GM23338 (cell line): ENCODE results near the gene EPAS1. TPM values are rescaled to one million over a fixed set of nuclear protein-coding genes. Genes with fewer than 3 reads are reported as not detected.

Experiments used
- ATAC-seq: fragments of 200-7000 bp; cut with Tn5 transposase; 3 replicates; pipeline ENCODE4 v1.9.1; 2020
- DNase-seq: peaks from one replicate; pipeline ENCODE4 v3.0.0-alpha.2; 2015; ENCODE audit warnings: low spot score
- H2AFZ ChIP-seq: fragments of 200-600 bp; sonication (generic); 2 replicates; pipeline ENCODE4 v1.8.0; 2016; ENCODE audit warnings: antibody characterized with exemption, mild to moderate bottlenecking, moderate library complexity
- H3F3A ChIP-seq: fragments of 200-600 bp; sonication (generic); replicated peaks from 2 replicates; pipeline ENCODE4 v1.8.0; 2017; ENCODE audit warnings: antibody characterized with exemption, mixed run types, low read depth
- H3K27ac ChIP-seq: fragments of 200-600 bp; sonication (generic); 2 replicates; pipeline ENCODE4 v1.6.1; 2016; ENCODE audit warnings: low read depth
- H3K27me3 ChIP-seq: fragments of 200-600 bp; sonication (generic); 2 replicates; pipeline ENCODE4 v1.8.0; 2016; ENCODE audit warnings: mild to moderate bottlenecking, mixed run types, moderate library complexity; ENCODE audit not compliant: insufficient read depth
- H3K36me3 ChIP-seq: fragments of 200-600 bp; sonication (generic); 2 replicates; pipeline ENCODE4 v1.8.0; 2016; ENCODE audit warnings: mild to moderate bottlenecking; ENCODE audit not compliant: insufficient read depth
- H3K4me1 ChIP-seq: fragments of 200-600 bp; sonication (generic); 2 replicates; pipeline ENCODE4 v1.8.0; 2016; ENCODE audit warnings: mild to moderate bottlenecking, moderate library complexity; ENCODE audit not compliant: insufficient read depth
- H3K4me2 ChIP-seq: fragments of 200-600 bp; sonication (generic); 2 replicates; pipeline ENCODE4 v1.7.1; 2017; ENCODE audit warnings: mixed run types
- H3K4me3 ChIP-seq: fragments of 200-600 bp; sonication (generic); 2 replicates; pipeline ENCODE4 v1.6.1; 2016; ENCODE audit warnings: mixed run types
- H3K79me2 ChIP-seq: fragments of 200-600 bp; sonication (generic); replicated peaks from 2 replicates; pipeline ENCODE4 v1.8.0; 2017; ENCODE audit warnings: mild to moderate bottlenecking; ENCODE audit not compliant: insufficient read depth
- H3K9me2 ChIP-seq: fragments of 200-600 bp; sonication (generic); 2 replicates; pipeline ENCODE4 v1.8.0; 2017; ENCODE audit not compliant: insufficient read depth
- H4K20me1 ChIP-seq: fragments of 200-600 bp; sonication (generic); replicated peaks from 2 replicates; pipeline ENCODE4 v1.8.0; 2017; ENCODE audit warnings: mild to moderate bottlenecking; ENCODE audit not compliant: insufficient read depth
- H3K27ac Mint-ChIP-seq: 2 replicates; pipeline ENCODE4 v1.8.0; 2020; ENCODE audit warnings: inconsistent platforms, mild to moderate bottlenecking, moderate library complexity, mixed read lengths
- H3K27me3 Mint-ChIP-seq: 3 replicates; pipeline ENCODE4 v1.8.0; 2022; ENCODE audit warnings: low read depth, mild to moderate bottlenecking, moderate library complexity, mixed read lengths, inconsistent platforms; ENCODE audit not compliant: insufficient read depth, poor library complexity
- H3K36me3 Mint-ChIP-seq: 3 replicates; pipeline ENCODE4 v1.8.0; 2021; ENCODE audit warnings: low read depth, mild to moderate bottlenecking, inconsistent platforms, moderate library complexity, mixed read lengths
- H3K4me1 Mint-ChIP-seq: 3 replicates; pipeline ENCODE4 v1.8.0; 2020; ENCODE audit warnings: mild to moderate bottlenecking, inconsistent platforms, mixed read lengths
- H3K4me3 Mint-ChIP-seq: 3 replicates; pipeline ENCODE4 v1.8.0; 2021; ENCODE audit warnings: moderate library complexity, mild to moderate bottlenecking, inconsistent platforms, mixed read lengths
- H3K9me3 Mint-ChIP-seq: 3 replicates; pipeline ENCODE4 v1.8.0; 2020; ENCODE audit warnings: moderate library complexity, mild to moderate bottlenecking, inconsistent platforms, mixed read lengths
- CREB1 ChIP-seq: fragments of 250-450 bp; sonication (Bioruptor Pico); IDR thresholded peaks from 2 replicates; pipeline ENCODE4 v1.5.0; 2020; ENCODE audit warnings: low read depth, mild to moderate bottlenecking, moderate library complexity
- EZH2 ChIP-seq: fragments of 200-600 bp; sonication (generic); IDR thresholded peaks from one replicate; pipeline ENCODE4 v1.8.0; 2017; ENCODE audit warnings: antibody characterized with exemption, mild to moderate bottlenecking, low read depth; ENCODE audit not compliant: unreplicated experiment
- EZH2phosphoT487 ChIP-seq: fragments of 200-600 bp; sonication (generic); IDR thresholded peaks from one replicate; pipeline ENCODE4 v1.8.1; 2018; ENCODE audit warnings: antibody characterized with exemption; ENCODE audit not compliant: unreplicated experiment
- JUNB ChIP-seq: IDR thresholded peaks from one replicate; pipeline ENCODE4 v1.6.1; 2016; ENCODE audit warnings: antibody characterized with exemption; ENCODE audit not compliant: unreplicated experiment
- NANOG ChIP-seq: IDR thresholded peaks from 2 replicates; pipeline ENCODE4 v1.6.1; 2016; ENCODE audit warnings: antibody characterized with exemption, borderline replicate concordance
- POLR2AphosphoS5 ChIP-seq: IDR thresholded peaks from 2 replicates; pipeline ENCODE4 v1.6.1; 2016; ENCODE audit warnings: antibody characterized with exemption, low read depth
- STAT1 ChIP-seq: IDR thresholded peaks from one replicate; pipeline ENCODE4 v1.6.1; 2016; ENCODE audit warnings: antibody characterized with exemption; ENCODE audit not compliant: unreplicated experiment
- ZNF114 ChIP-seq: fragments of 250-450 bp; sonication (Bioruptor Pico); IDR thresholded peaks from 2 replicates; pipeline ENCODE4 v1.5.0; 2020; ENCODE audit warnings: mild to moderate bottlenecking, moderate library complexity
- ZNF331 ChIP-seq: fragments of 250-450 bp; sonication (Bioruptor Pico); IDR thresholded peaks from 2 replicates; pipeline ENCODE4 v1.5.0; 2020; ENCODE audit warnings: low read depth, mild to moderate bottlenecking, moderate library complexity
- polyA plus RNA-seq: library from polyadenylated mRNA; unstranded; fragments of >200 nt; fragmentation: Nextera tagmentation; extraction: Ambion mirVana; gene quantifications from 2 replicates; pipeline ENCODE4 v1.2.1, GENCODE V29; 2016
- total RNA-seq: library from RNA; depleted of rRNA; stranded (reverse); fragments of >200 nt; shearing (Covaris generic); gene quantifications from 2 replicates; pipeline ENCODE4 v1.2.3, GENCODE V29; 2014
- TF ChIP-seq, protein P1 (sequence below): fragments of 250-450 bp; sonication (Bioruptor Pico); IDR thresholded peaks from 2 replicates; pipeline ENCODE4 v1.5.0; 2020; ENCODE audit warnings: mild to moderate bottlenecking, moderate library complexity
- TF ChIP-seq, protein P2 (sequence below): IDR thresholded peaks from 2 replicates; pipeline ENCODE4 v1.6.1; 2016; ENCODE audit warnings: antibody characterized with exemption
- TF ChIP-seq, protein P3 (sequence below): IDR thresholded peaks from one replicate; pipeline ENCODE4 v1.6.1; 2018; ENCODE audit warnings: antibody characterized with exemption; ENCODE audit not compliant: unreplicated experiment
- TF ChIP-seq, protein P4 (sequence below), 2 experiments: fragments of 200-600 bp in 1 of 2; sonication (generic) in 1 of 2; conservative IDR thresholded peaks; 2 replicates each; pipeline versions ENCODE4 v1.5.1 to v1.6.1; 2016 to 2017; ENCODE audit warnings: antibody characterized with exemption in 2 of 2, low read depth in 2 of 2, mild to moderate bottlenecking in 2 of 2, moderate library complexity in 1 of 2

The EPAS1 gene
- total and polyA plus RNA-seq, 2 experiments from 2014 or later = 0.68 to 5.4 TPM

DNA sequence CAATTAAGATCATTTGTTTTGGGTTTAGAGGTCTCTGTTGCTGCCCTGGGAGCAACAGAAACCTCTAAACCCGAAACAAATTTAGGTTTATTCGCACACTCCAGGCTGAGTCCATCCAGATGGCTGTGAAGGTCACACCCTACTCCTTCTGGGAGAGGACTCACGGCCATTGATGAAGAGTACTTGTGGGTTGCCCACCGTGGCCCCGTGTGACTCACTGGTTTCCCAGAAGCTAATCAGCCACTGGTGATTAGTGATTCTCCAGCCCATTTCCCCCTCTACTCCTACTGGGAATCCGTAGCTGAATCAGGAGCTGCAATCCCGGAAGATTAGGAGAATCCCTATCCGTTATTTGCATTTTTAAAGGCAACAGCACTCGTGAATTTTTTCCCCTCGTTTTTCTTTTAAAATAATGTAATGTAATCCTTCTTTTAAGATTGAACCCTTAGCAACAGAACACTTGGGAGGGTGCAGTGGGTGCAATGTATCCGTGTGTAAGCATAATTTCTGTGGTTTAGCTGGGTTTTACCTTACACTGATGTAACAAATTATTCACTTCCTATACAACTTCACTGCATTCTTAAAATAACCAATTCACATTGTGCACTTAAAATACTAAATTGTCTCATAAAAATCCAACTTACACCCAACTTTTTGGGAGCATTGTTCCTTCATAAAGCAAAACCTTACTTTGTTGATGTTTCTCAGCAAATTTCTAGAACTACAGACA is 27.5 kb upstream of the EPAS1 start:
- H3K27ac ChIP-seq = no peak overlapping the region
- H3K36me3 ChIP-seq = no peaks in the 10 kb centered on the region
- H3K4me3 ChIP-seq = no peak overlapping the region
- no peaks in the 10 kb centered on the region for H3K4me1 ChIP-seq
- H3K27me3 Mint-ChIP-seq = no peaks in the 10 kb centered on the region
- DNase-seq (no peak), ATAC-seq (no peak)
- H3K4me1 Mint-ChIP-seq = peaks cover 2% of the 10 kb centered on the region; the same call in 1 of the 3 replicates
- H3K9me3 Mint-ChIP-seq = no peaks in the 10 kb centered on the region; the same call in 2 of the 3 replicates
- no peaks in the 10 kb centered on the region for H3F3A ChIP-seq
- H3K27ac Mint-ChIP-seq = no peak overlapping the region
- 0 out of 2 replicates have a peak overlapping the region, but pooled peaks have one; percentile 32 for H3K4me2 ChIP-seq
- H3K36me3 Mint-ChIP-seq = no peaks in the 10 kb centered on the region
- no peaks in the 10 kb centered on the region for H4K20me1 ChIP-seq
- H3K79me2 ChIP-seq = no peaks in the 10 kb centered on the region
- TF ChIP-seq, protein P1, sequence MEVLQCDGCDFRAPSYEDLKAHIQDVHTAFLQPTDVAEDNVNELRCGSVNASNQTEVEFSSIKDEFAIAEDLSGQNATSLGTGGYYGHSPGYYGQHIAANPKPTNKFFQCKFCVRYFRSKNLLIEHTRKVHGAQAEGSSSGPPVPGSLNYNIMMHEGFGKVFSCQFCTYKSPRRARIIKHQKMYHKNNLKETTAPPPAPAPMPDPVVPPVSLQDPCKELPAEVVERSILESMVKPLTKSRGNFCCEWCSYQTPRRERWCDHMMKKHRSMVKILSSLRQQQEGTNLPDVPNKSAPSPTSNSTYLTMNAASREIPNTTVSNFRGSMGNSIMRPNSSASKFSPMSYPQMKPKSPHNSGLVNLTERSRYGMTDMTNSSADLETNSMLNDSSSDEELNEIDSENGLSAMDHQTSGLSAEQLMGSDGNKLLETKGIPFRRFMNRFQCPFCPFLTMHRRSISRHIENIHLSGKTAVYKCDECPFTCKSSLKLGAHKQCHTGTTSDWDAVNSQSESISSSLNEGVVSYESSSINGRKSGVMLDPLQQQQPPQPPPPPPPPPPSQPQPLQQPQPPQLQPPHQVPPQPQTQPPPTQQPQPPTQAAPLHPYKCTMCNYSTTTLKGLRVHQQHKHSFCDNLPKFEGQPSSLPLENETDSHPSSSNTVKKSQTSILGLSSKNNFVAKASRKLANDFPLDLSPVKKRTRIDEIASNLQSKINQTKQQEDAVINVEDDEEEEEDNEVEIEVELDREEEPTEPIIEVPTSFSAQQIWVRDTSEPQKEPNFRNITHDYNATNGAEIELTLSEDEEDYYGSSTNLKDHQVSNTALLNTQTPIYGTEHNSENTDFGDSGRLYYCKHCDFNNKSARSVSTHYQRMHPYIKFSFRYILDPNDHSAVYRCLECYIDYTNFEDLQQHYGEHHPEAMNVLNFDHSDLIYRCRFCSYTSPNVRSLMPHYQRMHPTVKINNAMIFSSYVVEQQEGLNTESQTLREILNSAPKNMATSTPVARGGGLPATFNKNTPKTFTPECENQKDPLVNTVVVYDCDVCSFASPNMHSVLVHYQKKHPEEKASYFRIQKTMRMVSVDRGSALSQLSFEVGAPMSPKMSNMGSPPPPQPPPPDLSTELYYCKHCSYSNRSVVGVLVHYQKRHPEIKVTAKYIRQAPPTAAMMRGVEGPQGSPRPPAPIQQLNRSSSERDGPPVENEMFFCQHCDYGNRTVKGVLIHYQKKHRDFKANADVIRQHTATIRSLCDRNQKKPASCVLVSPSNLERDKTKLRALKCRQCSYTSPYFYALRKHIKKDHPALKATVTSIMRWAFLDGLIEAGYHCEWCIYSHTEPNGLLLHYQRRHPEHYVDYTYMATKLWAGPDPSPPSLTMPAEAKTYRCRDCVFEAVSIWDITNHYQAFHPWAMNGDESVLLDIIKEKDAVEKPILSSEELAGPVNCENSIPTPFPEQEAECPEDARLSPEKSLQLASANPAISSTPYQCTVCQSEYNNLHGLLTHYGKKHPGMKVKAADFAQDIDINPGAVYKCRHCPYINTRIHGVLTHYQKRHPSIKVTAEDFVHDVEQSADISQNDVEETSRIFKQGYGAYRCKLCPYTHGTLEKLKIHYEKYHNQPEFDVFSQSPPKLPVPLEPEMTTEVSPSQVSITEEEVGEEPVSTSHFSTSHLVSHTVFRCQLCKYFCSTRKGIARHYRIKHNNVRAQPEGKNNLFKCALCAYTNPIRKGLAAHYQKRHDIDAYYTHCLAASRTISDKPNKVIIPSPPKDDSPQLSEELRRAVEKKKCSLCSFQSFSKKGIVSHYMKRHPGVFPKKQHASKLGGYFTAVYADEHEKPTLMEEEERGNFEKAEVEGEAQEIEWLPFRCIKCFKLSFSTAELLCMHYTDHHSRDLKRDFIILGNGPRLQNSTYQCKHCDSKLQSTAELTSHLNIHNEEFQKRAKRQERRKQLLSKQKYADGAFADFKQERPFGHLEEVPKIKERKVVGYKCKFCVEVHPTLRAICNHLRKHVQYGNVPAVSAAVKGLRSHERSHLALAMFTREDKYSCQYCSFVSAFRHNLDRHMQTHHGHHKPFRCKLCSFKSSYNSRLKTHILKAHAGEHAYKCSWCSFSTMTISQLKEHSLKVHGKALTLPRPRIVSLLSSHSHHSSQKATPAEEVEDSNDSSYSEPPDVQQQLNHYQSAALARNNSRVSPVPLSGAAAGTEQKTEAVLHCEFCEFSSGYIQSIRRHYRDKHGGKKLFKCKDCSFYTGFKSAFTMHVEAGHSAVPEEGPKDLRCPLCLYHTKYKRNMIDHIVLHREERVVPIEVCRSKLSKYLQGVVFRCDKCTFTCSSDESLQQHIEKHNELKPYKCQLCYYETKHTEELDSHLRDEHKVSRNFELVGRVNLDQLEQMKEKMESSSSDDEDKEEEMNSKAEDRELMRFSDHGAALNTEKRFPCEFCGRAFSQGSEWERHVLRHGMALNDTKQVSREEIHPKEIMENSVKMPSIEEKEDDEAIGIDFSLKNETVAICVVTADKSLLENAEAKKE (CRISPR knock-in tag) = no peak
- no peak for TF ChIP-seq ZNF331 (CRISPR knock-in tag)
- TF ChIP-seq, protein P2, sequence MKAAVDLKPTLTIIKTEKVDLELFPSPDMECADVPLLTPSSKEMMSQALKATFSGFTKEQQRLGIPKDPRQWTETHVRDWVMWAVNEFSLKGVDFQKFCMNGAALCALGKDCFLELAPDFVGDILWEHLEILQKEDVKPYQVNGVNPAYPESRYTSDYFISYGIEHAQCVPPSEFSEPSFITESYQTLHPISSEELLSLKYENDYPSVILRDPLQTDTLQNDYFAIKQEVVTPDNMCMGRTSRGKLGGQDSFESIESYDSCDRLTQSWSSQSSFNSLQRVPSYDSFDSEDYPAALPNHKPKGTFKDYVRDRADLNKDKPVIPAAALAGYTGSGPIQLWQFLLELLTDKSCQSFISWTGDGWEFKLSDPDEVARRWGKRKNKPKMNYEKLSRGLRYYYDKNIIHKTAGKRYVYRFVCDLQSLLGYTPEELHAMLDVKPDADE = no peak
- TF ChIP-seq, protein P3, sequence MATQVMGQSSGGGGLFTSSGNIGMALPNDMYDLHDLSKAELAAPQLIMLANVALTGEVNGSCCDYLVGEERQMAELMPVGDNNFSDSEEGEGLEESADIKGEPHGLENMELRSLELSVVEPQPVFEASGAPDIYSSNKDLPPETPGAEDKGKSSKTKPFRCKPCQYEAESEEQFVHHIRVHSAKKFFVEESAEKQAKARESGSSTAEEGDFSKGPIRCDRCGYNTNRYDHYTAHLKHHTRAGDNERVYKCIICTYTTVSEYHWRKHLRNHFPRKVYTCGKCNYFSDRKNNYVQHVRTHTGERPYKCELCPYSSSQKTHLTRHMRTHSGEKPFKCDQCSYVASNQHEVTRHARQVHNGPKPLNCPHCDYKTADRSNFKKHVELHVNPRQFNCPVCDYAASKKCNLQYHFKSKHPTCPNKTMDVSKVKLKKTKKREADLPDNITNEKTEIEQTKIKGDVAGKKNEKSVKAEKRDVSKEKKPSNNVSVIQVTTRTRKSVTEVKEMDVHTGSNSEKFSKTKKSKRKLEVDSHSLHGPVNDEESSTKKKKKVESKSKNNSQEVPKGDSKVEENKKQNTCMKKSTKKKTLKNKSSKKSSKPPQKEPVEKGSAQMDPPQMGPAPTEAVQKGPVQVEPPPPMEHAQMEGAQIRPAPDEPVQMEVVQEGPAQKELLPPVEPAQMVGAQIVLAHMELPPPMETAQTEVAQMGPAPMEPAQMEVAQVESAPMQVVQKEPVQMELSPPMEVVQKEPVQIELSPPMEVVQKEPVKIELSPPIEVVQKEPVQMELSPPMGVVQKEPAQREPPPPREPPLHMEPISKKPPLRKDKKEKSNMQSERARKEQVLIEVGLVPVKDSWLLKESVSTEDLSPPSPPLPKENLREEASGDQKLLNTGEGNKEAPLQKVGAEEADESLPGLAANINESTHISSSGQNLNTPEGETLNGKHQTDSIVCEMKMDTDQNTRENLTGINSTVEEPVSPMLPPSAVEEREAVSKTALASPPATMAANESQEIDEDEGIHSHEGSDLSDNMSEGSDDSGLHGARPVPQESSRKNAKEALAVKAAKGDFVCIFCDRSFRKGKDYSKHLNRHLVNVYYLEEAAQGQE = no peak
- no peak for TF ChIP-seq POLR2AphosphoS5
- TF ChIP-seq NANOG = no peak
- no peak for TF ChIP-seq ZNF114
- TF ChIP-seq EZH2phosphoT487 = no peak
- TF ChIP-seq JUNB = no peak
- no peak for TF ChIP-seq EZH2
- no peak for TF ChIP-seq STAT1
- TF ChIP-seq CREB1 = no peak
- TF ChIP-seq, protein P4, sequence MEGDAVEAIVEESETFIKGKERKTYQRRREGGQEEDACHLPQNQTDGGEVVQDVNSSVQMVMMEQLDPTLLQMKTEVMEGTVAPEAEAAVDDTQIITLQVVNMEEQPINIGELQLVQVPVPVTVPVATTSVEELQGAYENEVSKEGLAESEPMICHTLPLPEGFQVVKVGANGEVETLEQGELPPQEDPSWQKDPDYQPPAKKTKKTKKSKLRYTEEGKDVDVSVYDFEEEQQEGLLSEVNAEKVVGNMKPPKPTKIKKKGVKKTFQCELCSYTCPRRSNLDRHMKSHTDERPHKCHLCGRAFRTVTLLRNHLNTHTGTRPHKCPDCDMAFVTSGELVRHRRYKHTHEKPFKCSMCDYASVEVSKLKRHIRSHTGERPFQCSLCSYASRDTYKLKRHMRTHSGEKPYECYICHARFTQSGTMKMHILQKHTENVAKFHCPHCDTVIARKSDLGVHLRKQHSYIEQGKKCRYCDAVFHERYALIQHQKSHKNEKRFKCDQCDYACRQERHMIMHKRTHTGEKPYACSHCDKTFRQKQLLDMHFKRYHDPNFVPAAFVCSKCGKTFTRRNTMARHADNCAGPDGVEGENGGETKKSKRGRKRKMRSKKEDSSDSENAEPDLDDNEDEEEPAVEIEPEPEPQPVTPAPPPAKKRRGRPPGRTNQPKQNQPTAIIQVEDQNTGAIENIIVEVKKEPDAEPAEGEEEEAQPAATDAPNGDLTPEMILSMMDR (conservative IDR thresholded peaks at IDR 0.05; ENCODE audit: low read depth in 2 of 2) = no peak
- peak overlapping the region; percentile 24; the same call in 1 of the 2 replicates for H2AFZ ChIP-seq
- no peak overlapping the region for H3K4me3 Mint-ChIP-seq
- H3K9me2 ChIP-seq = no peaks in the 10 kb centered on the region
- H3K27me3 ChIP-seq = no peaks in the 10 kb centered on the region
